HepG2 (cell line): Measurements from ENCODE around the gene CCDC150. TPM values are rescaled to one million over a fixed set of nuclear protein-coding genes. Genes with fewer than 3 reads are reported as not detected.

Experiments
- ATAC-seq: fragments of 200-7000 bp; cut with Tn5 transposase; 3 replicates; pipeline ENCODE4 v1.9.1; 2020; ENCODE audit warnings: mild to moderate bottlenecking, moderate library complexity
- BruUV-seq: library from RNA; stranded (reverse); fragments of 400-500 nt; replicated peaks from 2 replicates; lab custom pipeline; 2021; lab: Mats Ljungman, UMichigan
- CTCF ChIA-PET: fragments of 300-600 bp; formaldehyde crosslinking; extraction: SDS; loops from one replicate; lab custom pipeline; 2021; ENCODE audit warnings: low total read pairs, inconsistent platforms, low intra/inter-chr PET ratio; lab: Yijun Ruan, JAX
- POLR2A ChIA-PET: fragments of 350-600 bp; sonication (Branson Sonifier 250); formaldehyde crosslinking; loops from one replicate; lab custom pipeline; 2020; ENCODE audit warnings: antibody characterized with exemption, inconsistent platforms; lab: Yijun Ruan, JAX
- DNase-seq: peaks from one replicate; pipeline ENCODE4 v3.0.0-alpha.2; 2015; ENCODE audit warnings: low spot score
- FAIRE-seq: peaks from 3 replicates; lab custom pipeline; 2011; peaks lifted over from hg19 to GRCh38; lab: Jason Lieb, UNC
- H2AFZ ChIP-seq: one replicate; pipeline ENCODE4 v1.6.1; 2011; ENCODE audit warnings: low read length, inconsistent platforms
- H3K27ac ChIP-seq: fragments of 300-600 bp; 3 replicates; pipeline ENCODE4 v1.8.0; 2011; ENCODE audit warnings: mixed run types, mild to moderate bottlenecking, mixed read lengths, low read length, inconsistent platforms; ENCODE audit not compliant: insufficient read depth; ENCODE audit errors: extremely low read length
- H3K27me3 ChIP-seq, 2 experiments: fragments of 200-600 bp in 1 of 2; 2 replicates in 1 of 2; 3 replicates in 1 of 2; pipeline versions ENCODE4 v1.6.0 to v1.8.0; 2011; ENCODE audit warnings: low read length in 2 of 2, mild to moderate bottlenecking in 2 of 2, moderate library complexity in 2 of 2, inconsistent platforms in 1 of 2; ENCODE audit not compliant: insufficient read depth in 2 of 2, control insufficient read depth in 1 of 2
- H3K36me3 ChIP-seq, 2 experiments: fragments of 200-600 bp in 1 of 2; replicated peaks in 1 of 2; 2 replicates in 1 of 2; 3 replicates in 1 of 2; pipeline versions ENCODE4 v1.5.1 to v1.8.0; 2011; ENCODE audit warnings: low read length in 2 of 2, inconsistent platforms in 1 of 2; ENCODE audit not compliant: insufficient read depth in 2 of 2, control insufficient read depth in 1 of 2
- H3K4me1 ChIP-seq: 2 replicates; pipeline ENCODE4 v1.5.1; 2012; ENCODE audit warnings: low read length, inconsistent platforms; ENCODE audit not compliant: insufficient read depth
- H3K4me2 ChIP-seq: 2 replicates; pipeline ENCODE4 v1.6.0; 2011; ENCODE audit warnings: low read depth, low read length, inconsistent platforms
- H3K4me3 ChIP-seq, 3 experiments: fragments of 200-600 bp in 1 of 3; sonication (generic), shearing (Covaris generic) in 1 of 3; replicated peaks in 1 of 3; 2 replicates each; pipeline ENCODE4 v1.5.1; 2011 to 2016; ENCODE audit warnings: low read length in 3 of 3, inconsistent platforms in 2 of 3, low read depth in 2 of 3, mild to moderate bottlenecking in 2 of 3, control low read depth in 1 of 3, mixed read lengths in 1 of 3; ENCODE audit not compliant: insufficient read depth in 1 of 3
- H3K79me2 ChIP-seq: one replicate; pipeline ENCODE4 v1.6.1; 2011; ENCODE audit warnings: low read length, inconsistent platforms; ENCODE audit not compliant: insufficient read depth
- H3K9ac ChIP-seq: 2 replicates; pipeline ENCODE4 v1.6.0; 2011; ENCODE audit warnings: mild to moderate bottlenecking, low read depth, low read length, inconsistent platforms; ENCODE audit not compliant: insufficient read depth
- H3K9me3 ChIP-seq: 2 replicates; pipeline ENCODE4 v1.5.1; 2012; ENCODE audit warnings: mild to moderate bottlenecking, low read length
- H4K20me1 ChIP-seq: 2 replicates; pipeline ENCODE4 v1.6.0; 2011; ENCODE audit warnings: inconsistent platforms, mild to moderate bottlenecking, low read length, moderate library complexity; ENCODE audit not compliant: insufficient read depth
- ELK4 ChIP-seq: sonication (generic); formaldehyde crosslinking; IDR thresholded peaks from 2 replicates; pipeline ENCODE4 v1.9.0; 2021; ENCODE audit warnings: missing genetic modification reagents, borderline replicate concordance
- GMEB2 ChIP-seq: IDR thresholded peaks from 2 replicates; pipeline ENCODE4 v1.6.1; 2016; ENCODE audit warnings: missing biosample characterization, missing genetic modification reagents, low read depth
- MAFF ChIP-seq: IDR thresholded peaks from 2 replicates; pipeline ENCODE4 v1.6.1; 2011; ENCODE audit warnings: low read depth, low read length, improper control_type of control experiment
- MAFK ChIP-seq, 2 experiments: IDR thresholded peaks in 1 of 2; conservative IDR thresholded peaks in 1 of 2; 2 replicates each; pipeline ENCODE4 v1.6.1; 2011; ENCODE audit warnings: improper control_type of control experiment in 2 of 2, low read length in 2 of 2
- RERE ChIP-seq: IDR thresholded peaks from 2 replicates; pipeline ENCODE4 v1.6.1; 2016; ENCODE audit warnings: low read depth, missing genetic modification reagents, missing compliant biosample characterization
- ZFP37 ChIP-seq: sonication (generic); formaldehyde crosslinking; IDR thresholded peaks from 2 replicates; pipeline ENCODE4 v1.4.0; 2020; ENCODE audit warnings: missing genetic modification reagents, borderline replicate concordance
- ZNF7 ChIP-seq: IDR thresholded peaks from 2 replicates; pipeline ENCODE4 v1.6.1; 2016; ENCODE audit warnings: missing biosample characterization, missing genetic modification reagents
- WGBS: methylation state at CpG from one replicate; pipeline ENCODE4 v1.1.6; 2017; ENCODE audit warnings: low lambda C conversion rate; 5-methylcytosine and 5-hydroxymethylcytosine counted together
- in situ Hi-C: cut with HindIII; loops from 2 replicates; pipeline ENCODE4 v1.10.0; 2017; ENCODE audit warnings: low pct_unique_long_range_greater_than_20kb; ENCODE audit not compliant: extremely low pct_ligation_motif_present
- intact Hi-C: fragments of 100-400 bp; cut with micrococcal nuclease; formaldehyde crosslinking; loops from one replicate; pipeline ENCODE4 v1.10.0; 2022; ENCODE audit not compliant: unreplicated experiment
- polyA plus RNA-seq, 8 experiments: library from polyadenylated mRNA; depleted of rRNA in 3 of 8; stranded (reverse) in 7 of 8; unstranded in 1 of 8; fragments of >200 nt; fragmentation: Illumina TruSeq in 4 of 8; extraction: Trizol in 4 of 8; gene quantifications; 2 replicates each; pipeline versions ENCODE4 v1.2.1 to v1.2.3, GENCODE V29; 2011 to 2016; ENCODE audit warnings: low read depth in 4 of 8, missing spikeins in 1 of 8, mixed read lengths in 1 of 8; ENCODE audit not compliant: insufficient read depth in 1 of 8
- total RNA-seq, 5 experiments: library from RNA; depleted of rRNA; stranded (reverse); fragments of >200 nt; fragmentation: Illumina TruSeq; extraction: Trizol; gene quantifications; 2 replicates each; pipeline ENCODE4 v1.2.3, GENCODE V29; 2016; ENCODE audit warnings: low read depth in 1 of 5

Gene CCDC150
- total and polyA plus RNA-seq, 2 of the 13 experiments (the other 11 are each of a cell fraction or from before 2014, with no cell fraction given), result 14.9 to 32.6 TPM

GRCh38 chr2:196670342-196670741 is 30.8 kb downstream of the CCDC150 start (continued):
- TF ChIP-seq GMEB2 (CRISPR knock-in tag) (no peak), ELK4 (CRISPR knock-in tag) (no peak), ZNF7 (CRISPR knock-in tag) (no peak), ZFP37 (CRISPR knock-in tag) (no peak)

DNA sequence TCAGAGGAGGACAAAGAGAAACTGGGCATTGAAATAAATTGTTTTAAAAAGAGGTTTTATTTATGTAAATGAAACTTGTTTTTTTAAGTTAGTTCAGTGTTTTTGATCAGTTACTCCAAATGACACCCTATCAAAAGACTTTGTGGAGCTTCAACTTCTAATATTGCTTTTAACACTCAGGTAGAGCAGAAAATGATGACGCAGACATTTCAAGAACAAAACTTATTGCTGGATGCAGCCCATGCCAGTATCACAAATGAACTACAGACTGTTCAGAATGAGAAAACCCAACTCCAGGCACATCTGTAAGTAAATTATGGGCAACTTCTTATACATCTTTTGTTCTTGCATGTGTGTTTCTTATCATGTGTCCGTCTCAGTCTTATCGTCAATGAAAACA is 36.4 kb downstream of the CCDC150 start:
- ATAC-seq (no peak), DNase-seq (no peak), FAIRE-seq (no peak)
- POLR2A ChIA-PET, result no interaction called here
- H4K20me1 ChIP-seq, result no peaks in the 10 kb centered on the region
- H3K79me2 ChIP-seq, result no peaks in the 10 kb centered on the region
- no peaks in the 10 kb centered on the region for H3K27me3 ChIP-seq
- H3K9ac ChIP-seq, result no peak overlapping the region
- H2AFZ ChIP-seq, result no peak overlapping the region
- intact Hi-C loops, result no loop called here
- no TSS peak for BruUV-seq
- TF ChIP-seq RERE (CRISPR knock-in tag), result no peak
- TF ChIP-seq MAFF, result peak; percentile 54; the same call in 1 of the 2 replicates
- TF ChIP-seq MAFK (conservative IDR thresholded peaks at IDR 0.05 in 1 of 2, IDR thresholded peaks at IDR 0.05 in 1 of 2; ENCODE audit: low read length in 2 of 2), result peak; percentile 44 to 68; a peak in 3 of 4 replicates
- H3K27ac ChIP-seq, result no peak overlapping the region
- WGBS, result 98% methylated on average over 3 of the region's 3 CpGs
- in situ Hi-C loops, result no loop called here
- no peak overlapping the region for H3K4me3 ChIP-seq
- H3K4me1 ChIP-seq, result no peaks in the 10 kb centered on the region
- peaks cover 0 to 4% of the 10 kb centered on the region in 2 experiments; a peak in 2 of 5 replicates for H3K36me3 ChIP-seq
- no peak overlapping the region for H3K4me2 ChIP-seq
- H3K9me3 ChIP-seq, result no peaks in the 10 kb centered on the region
- CTCF ChIA-PET, result no interaction called here
